Smooth muscle cell of trachea (primary cell): Measurements from ENCODE around the gene CES5A. TPM values are rescaled to one million over a fixed set of nuclear protein-coding genes. Genes with fewer than 3 reads are reported as not detected.

Experiments
- total RNA-seq: library from RNA; depleted of rRNA; stranded (reverse); fragments of >200 nt; gene quantifications from 2 replicates; pipeline ENCODE4 v1.2.1, GENCODE V29; 2014

Gene CES5A, protein sequence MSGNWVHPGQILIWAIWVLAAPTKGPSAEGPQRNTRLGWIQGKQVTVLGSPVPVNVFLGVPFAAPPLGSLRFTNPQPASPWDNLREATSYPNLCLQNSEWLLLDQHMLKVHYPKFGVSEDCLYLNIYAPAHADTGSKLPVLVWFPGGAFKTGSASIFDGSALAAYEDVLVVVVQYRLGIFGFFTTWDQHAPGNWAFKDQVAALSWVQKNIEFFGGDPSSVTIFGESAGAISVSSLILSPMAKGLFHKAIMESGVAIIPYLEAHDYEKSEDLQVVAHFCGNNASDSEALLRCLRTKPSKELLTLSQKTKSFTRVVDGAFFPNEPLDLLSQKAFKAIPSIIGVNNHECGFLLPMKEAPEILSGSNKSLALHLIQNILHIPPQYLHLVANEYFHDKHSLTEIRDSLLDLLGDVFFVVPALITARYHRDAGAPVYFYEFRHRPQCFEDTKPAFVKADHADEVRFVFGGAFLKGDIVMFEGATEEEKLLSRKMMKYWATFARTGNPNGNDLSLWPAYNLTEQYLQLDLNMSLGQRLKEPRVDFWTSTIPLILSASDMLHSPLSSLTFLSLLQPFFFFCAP
- not detected in 2 replicates for total RNA-seq

DNA sequence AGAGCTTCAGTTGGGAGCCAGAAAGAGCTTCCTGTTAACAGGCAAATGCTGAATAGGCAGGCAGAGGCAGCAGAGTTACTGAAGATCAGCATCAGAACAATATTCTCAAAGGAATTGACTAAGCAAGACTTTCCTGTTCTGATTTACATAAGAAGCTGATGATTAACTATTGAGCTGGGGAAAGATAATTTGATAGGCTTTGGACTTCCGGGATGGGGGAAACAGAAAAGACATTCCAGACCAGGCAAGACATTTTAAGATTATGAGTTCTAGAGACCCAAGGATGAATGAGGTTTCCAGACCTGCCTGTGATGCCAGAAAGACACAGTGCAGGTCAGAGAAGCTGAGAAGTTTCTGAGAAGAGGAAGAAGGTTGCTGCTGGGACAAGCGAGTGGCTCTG is at the start of gene CES5A:
Gene CES5A (minus strand): TSS at position 101 of the 400 bp plus-strand sequence. CDS start 152 bp downstream, outside the sequence.

DNA sequence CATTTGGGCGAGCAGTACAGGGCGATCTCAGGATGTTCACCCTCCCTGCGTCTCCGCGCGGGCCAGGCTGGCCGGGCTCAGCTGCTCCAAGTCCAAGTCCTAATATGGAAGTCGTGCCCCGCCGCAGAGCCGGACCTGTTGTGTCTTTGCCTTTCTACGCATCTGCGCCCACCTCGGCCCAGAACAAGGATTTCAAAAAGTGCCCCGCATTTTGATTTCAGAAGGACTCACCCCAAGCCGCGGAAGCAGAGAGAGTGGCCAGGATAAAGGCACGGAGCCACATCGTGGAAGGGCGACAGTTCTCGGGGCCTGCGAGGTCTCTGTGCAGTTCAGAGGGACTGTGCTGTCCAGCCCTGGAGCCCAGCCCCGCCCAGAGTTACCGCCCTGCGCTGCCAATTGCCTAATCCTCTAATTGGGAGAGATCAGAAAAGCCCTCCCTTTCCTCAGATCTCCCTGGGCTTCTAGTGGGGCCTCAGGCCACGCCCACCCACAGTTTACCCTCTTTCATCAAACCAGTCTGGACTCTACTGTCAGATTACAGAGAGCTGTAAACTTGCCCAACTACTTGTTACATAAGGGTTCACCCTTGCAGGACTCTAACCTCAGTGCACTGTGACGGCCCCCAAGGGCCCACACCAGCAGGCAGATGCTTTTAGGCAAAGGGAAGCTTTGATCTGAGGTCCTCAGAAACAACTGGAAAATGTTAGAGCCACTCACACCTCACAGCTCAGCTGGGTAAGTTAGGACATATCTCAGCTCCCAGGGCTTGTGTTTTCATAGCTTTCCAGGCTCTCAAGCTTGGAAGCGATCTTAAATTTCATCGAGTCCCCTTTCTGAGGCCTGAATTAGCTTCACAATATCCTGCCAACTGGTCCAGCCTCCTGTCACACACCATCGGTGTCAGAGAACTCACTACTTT is 42.1 kb downstream of the CES5A start, which contains the start of gene CES1:
Gene CES1 (minus strand): TSS at position 324 of the 919 bp plus-strand sequence. CDS start 41 bp downstream, at position 283.

Other genes starting within 250 kb of the CES5A start
- not detected in 2 replicates for gene SLC6A2, start 219.4 kb downstream of the CES5A start, total RNA-seq
- gene CES1, start 42.3 kb downstream of the CES5A start, total RNA-seq = 6.5 and 20.3 TPM in 2 replicates